ENCODE data around the gene TYW5.

TYW5 gene

DNA sequence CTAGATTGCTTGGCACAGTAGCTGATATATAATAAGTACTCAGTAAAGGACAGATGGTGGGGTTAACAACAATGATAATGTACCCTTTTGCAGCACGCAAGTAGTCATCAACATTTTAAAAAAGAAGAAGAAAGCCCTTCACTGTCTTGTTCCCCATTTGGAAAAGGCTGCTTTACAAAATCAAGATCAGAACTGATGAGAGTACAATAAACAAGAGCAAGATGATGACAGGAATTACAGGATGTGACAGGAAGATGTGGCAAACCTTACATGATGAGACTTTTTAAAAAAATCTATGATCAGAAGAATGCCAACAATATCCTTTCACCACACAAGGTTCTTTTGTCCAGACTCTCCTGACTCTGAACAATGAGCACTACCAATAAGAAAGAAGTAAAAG, 9.1 kb downstream of the TYW5 start:
- no peak overlapping the region for H4K8ac ChIP-seq (ENCODE audit: low read depth, low read length)
- no peak for DNase-seq
- no peak overlapping the region for H2BK120ac ChIP-seq (ENCODE audit: low read depth, low read length)
- no peak overlapping the region for H3K9ac ChIP-seq (ENCODE audit: low read length)
- no peak overlapping the region for H2BK5ac ChIP-seq (ENCODE audit: low read length)
- H3K27ac ChIP-seq (ENCODE audit: low read depth, low read length): no peak overlapping the region
- peaks cover 3% of the 10 kb centered on the region for H3K79me2 ChIP-seq (ENCODE audit: control insufficient read depth, insufficient read depth, low read length)
- peaks cover 4% of the 10 kb centered on the region for H3K79me1 ChIP-seq (ENCODE audit: low read length)
- no CpG with 5 or more reads among the region's 1 CpG for WGBS (ENCODE audit: extremely low coverage, insufficient coverage, low lambda C conversion rate)
- no peak overlapping the region for H3K4ac ChIP-seq (ENCODE audit: low read depth, low read length)
- H3K4me2 ChIP-seq (ENCODE audit: low read length): no peak overlapping the region
- H3K36me3 ChIP-seq (ENCODE audit: control insufficient read depth, insufficient read depth, low read length): no peaks in the 10 kb centered on the region
- no peak overlapping the region for H3K18ac ChIP-seq (ENCODE audit: low read length)
- no peaks in the 10 kb centered on the region for H3K27me3 ChIP-seq (ENCODE audit: insufficient read depth, low read length, poor library complexity)
- no peak overlapping the region for H4K5ac ChIP-seq (ENCODE audit: low read length)
- H3K23ac ChIP-seq (ENCODE audit: low read length): no peak overlapping the region
- no peak overlapping the region for H2BK15ac ChIP-seq (replicated peaks; ENCODE audit: low read depth)
- H3K4me1 ChIP-seq (ENCODE audit: control insufficient read depth, low read depth, low read length): no peaks in the 10 kb centered on the region
- no peak overlapping the region for H3K56ac ChIP-seq (ENCODE audit: low read length)
- H2AK5ac ChIP-seq (ENCODE audit: low read length): no peak overlapping the region
- H3K4me3 ChIP-seq (ENCODE audit: low read length): no peak overlapping the region

DNA sequence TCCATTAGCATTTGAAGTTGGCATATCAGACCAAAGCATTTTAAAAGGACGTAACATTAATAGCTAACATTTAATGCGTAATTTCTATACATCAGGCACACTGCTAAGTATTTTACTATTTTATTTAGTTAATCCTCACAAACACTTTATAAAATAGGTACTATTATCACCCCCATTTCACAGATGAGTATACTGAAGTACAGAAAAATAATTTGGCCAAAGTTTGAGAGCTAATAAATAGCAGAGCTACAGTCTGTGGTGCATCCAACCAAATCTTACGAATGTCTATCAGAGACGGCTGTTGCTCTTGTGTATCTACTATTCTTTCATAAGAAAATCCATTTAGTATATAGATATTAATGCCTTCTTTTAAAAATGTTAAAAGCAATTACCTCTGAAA, 11.9 kb downstream of the TYW5 start:
- Histone ChIP-seq H3K4me2 (ENCODE audit: low read length) (no peak overlapping the region), H3K79me2 (ENCODE audit: control insufficient read depth, insufficient read depth, low read length) (no peaks in the 10 kb centered on the region), H2BK5ac (ENCODE audit: low read length) (no peak overlapping the region), H3K36me3 (ENCODE audit: control insufficient read depth, insufficient read depth, low read length) (no peaks in the 10 kb centered on the region), H2BK15ac (replicated peaks; ENCODE audit: low read depth) (no peak overlapping the region), H3K56ac (ENCODE audit: low read length) (no peak overlapping the region), H2BK120ac (ENCODE audit: low read depth, low read length) (no peak overlapping the region), H3K79me1 (ENCODE audit: low read length) (peaks cover 2% of the 10 kb centered on the region), H3K4me3 (ENCODE audit: low read length) (no peak overlapping the region), H3K27ac (ENCODE audit: low read depth, low read length) (no peak overlapping the region), H2AK5ac (ENCODE audit: low read length) (no peak overlapping the region), H4K8ac (ENCODE audit: low read depth, low read length) (no peak overlapping the region), H3K4ac (ENCODE audit: low read depth, low read length) (no peak overlapping the region), H3K9ac (ENCODE audit: low read length) (no peak overlapping the region), H3K23ac (ENCODE audit: low read length) (no peak overlapping the region), H4K5ac (ENCODE audit: low read length) (no peak overlapping the region), H3K4me1 (ENCODE audit: control insufficient read depth, low read depth, low read length) (no peaks in the 10 kb centered on the region), H3K18ac (ENCODE audit: low read length) (no peak overlapping the region), H3K27me3 (ENCODE audit: insufficient read depth, low read length, poor library complexity) (no peaks in the 10 kb centered on the region)
- DNase-seq: no peak
- no CpG with 5 or more reads among the region's 4 CpGs for WGBS (ENCODE audit: extremely low coverage, insufficient coverage, low lambda C conversion rate)

- Histone ChIP-seq H4K8ac (ENCODE audit: low read depth, low read length) (no peak overlapping the region), H3K4ac (ENCODE audit: low read depth, low read length) (no peak overlapping the region), H2BK120ac (ENCODE audit: low read depth, low read length) (no peak overlapping the region), H3K36me3 (ENCODE audit: control insufficient read depth, insufficient read depth, low read length) (no peaks in the 10 kb centered on the region), H3K27ac (ENCODE audit: low read depth, low read length) (no peak overlapping the region), H2AK5ac (ENCODE audit: low read length) (no peak overlapping the region), H3K56ac (ENCODE audit: low read length) (no peak overlapping the region), H3K9ac (ENCODE audit: low read length) (no peak overlapping the region), H2BK5ac (ENCODE audit: low read length) (no peak overlapping the region), H3K79me1 (ENCODE audit: low read length) (no peaks in the 10 kb centered on the region), H4K5ac (ENCODE audit: low read length) (no peak overlapping the region), H3K4me2 (ENCODE audit: low read length) (no peak overlapping the region), H2BK15ac (replicated peaks; ENCODE audit: low read depth) (no peak overlapping the region), H3K27me3 (ENCODE audit: insufficient read depth, low read length, poor library complexity) (no peaks in the 10 kb centered on the region), H3K4me1 (ENCODE audit: control insufficient read depth, low read depth, low read length) (no peaks in the 10 kb centered on the region), H3K79me2 (ENCODE audit: control insufficient read depth, insufficient read depth, low read length) (no peaks in the 10 kb centered on the region), H3K4me3 (ENCODE audit: low read length) (no peak overlapping the region), H3K18ac (ENCODE audit: low read length) (no peak overlapping the region), H3K23ac (ENCODE audit: low read length) (no peak overlapping the region)
- WGBS (ENCODE audit: extremely low coverage, insufficient coverage, low lambda C conversion rate): no CpG with 5 or more reads among the region's 2 CpGs
- DNase-seq: peak; percentile 55
Measured at GRCh38 chr2:199940373-199940772, 14.9 kb downstream of the TYW5 start.

DNA sequence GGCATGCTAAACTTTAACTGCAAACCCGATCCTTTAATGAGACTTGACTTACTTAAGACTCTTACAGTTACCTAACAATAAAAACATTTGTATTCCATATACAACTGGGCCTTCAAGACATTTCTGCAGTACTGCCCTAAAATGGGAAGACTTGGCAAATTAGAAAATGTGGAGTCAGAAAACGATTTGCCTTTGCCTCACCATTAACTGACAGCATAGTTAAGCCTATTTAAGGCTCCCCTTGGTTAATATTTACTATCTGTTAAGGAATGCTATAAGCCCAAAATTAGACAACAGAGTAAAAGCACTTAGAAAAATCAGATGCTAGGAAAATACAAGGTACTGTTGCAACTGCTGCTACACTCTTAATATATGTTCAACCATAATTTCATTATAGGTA, 18.7 kb downstream of the TYW5 start:
- no CpG with 5 or more reads among the region's 2 CpGs for WGBS (ENCODE audit: extremely low coverage, insufficient coverage, low lambda C conversion rate)
- Histone ChIP-seq H3K4me1 (ENCODE audit: control insufficient read depth, low read depth, low read length) (no peaks in the 10 kb centered on the region), H3K4ac (ENCODE audit: low read depth, low read length) (no peak overlapping the region), H3K9ac (ENCODE audit: low read length) (no peak overlapping the region), H2BK5ac (ENCODE audit: low read length) (no peak overlapping the region), H3K4me3 (ENCODE audit: low read length) (no peak overlapping the region), H3K79me1 (ENCODE audit: low read length) (no peaks in the 10 kb centered on the region), H3K27me3 (ENCODE audit: insufficient read depth, low read length, poor library complexity) (no peaks in the 10 kb centered on the region), H4K5ac (ENCODE audit: low read length) (no peak overlapping the region), H2BK120ac (ENCODE audit: low read depth, low read length) (no peak overlapping the region), H2BK15ac (replicated peaks; ENCODE audit: low read depth) (no peak overlapping the region), H4K8ac (ENCODE audit: low read depth, low read length) (no peak overlapping the region), H3K79me2 (ENCODE audit: control insufficient read depth, insufficient read depth, low read length) (no peaks in the 10 kb centered on the region), H3K27ac (ENCODE audit: low read depth, low read length) (no peak overlapping the region), H3K18ac (ENCODE audit: low read length) (no peak overlapping the region), H3K36me3 (ENCODE audit: control insufficient read depth, insufficient read depth, low read length) (peaks cover 1% of the 10 kb centered on the region), H3K23ac (ENCODE audit: low read length) (no peak overlapping the region), H2AK5ac (ENCODE audit: low read length) (no peak overlapping the region), H3K56ac (ENCODE audit: low read length) (no peak overlapping the region), H3K4me2 (ENCODE audit: low read length) (no peak overlapping the region)
- no peak for DNase-seq

DNA sequence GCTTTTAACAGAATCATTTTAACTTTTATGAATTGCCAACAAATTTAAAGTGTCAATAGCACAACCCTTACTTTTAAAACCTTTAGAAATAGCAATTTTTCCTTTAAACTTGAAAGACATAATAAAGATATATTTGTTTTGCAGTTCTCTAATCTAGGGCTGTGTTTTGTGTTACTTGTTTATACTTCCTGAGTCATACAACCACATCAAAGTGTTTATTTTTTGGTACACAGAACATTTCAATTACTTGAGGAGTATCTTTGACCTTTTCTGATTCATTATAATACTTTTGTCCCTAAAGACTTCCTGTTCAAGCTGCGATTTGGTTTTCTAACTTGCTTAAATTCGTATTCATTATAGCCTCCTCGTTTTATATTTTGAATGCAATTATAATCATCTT, 21.8 kb downstream of the TYW5 start:
- Histone ChIP-seq H3K4me3 (ENCODE audit: low read length) (no peak overlapping the region), H3K79me2 (ENCODE audit: control insufficient read depth, insufficient read depth, low read length) (no peaks in the 10 kb centered on the region), H3K4me2 (ENCODE audit: low read length) (no peak overlapping the region), H3K36me3 (ENCODE audit: control insufficient read depth, insufficient read depth, low read length) (peaks cover 1% of the 10 kb centered on the region), H3K27ac (ENCODE audit: low read depth, low read length) (no peak overlapping the region), H3K27me3 (ENCODE audit: insufficient read depth, low read length, poor library complexity) (no peaks in the 10 kb centered on the region), H2BK15ac (replicated peaks; ENCODE audit: low read depth) (no peak overlapping the region), H2BK120ac (ENCODE audit: low read depth, low read length) (no peak overlapping the region), H4K5ac (ENCODE audit: low read length) (no peak overlapping the region), H3K4ac (ENCODE audit: low read depth, low read length) (no peak overlapping the region), H3K18ac (ENCODE audit: low read length) (no peak overlapping the region), H3K23ac (ENCODE audit: low read length) (no peak overlapping the region), H3K4me1 (ENCODE audit: control insufficient read depth, low read depth, low read length) (no peaks in the 10 kb centered on the region), H3K56ac (ENCODE audit: low read length) (no peak overlapping the region), H2BK5ac (ENCODE audit: low read length) (no peak overlapping the region), H2AK5ac (ENCODE audit: low read length) (no peak overlapping the region), H4K8ac (ENCODE audit: low read depth, low read length) (no peak overlapping the region), H3K9ac (ENCODE audit: low read length) (no peak overlapping the region), H3K79me1 (ENCODE audit: low read length) (no peaks in the 10 kb centered on the region)
- DNase-seq: no peak
- no CpG with 5 or more reads among the region's 3 CpGs for WGBS (ENCODE audit: extremely low coverage, insufficient coverage, low lambda C conversion rate)

DNA sequence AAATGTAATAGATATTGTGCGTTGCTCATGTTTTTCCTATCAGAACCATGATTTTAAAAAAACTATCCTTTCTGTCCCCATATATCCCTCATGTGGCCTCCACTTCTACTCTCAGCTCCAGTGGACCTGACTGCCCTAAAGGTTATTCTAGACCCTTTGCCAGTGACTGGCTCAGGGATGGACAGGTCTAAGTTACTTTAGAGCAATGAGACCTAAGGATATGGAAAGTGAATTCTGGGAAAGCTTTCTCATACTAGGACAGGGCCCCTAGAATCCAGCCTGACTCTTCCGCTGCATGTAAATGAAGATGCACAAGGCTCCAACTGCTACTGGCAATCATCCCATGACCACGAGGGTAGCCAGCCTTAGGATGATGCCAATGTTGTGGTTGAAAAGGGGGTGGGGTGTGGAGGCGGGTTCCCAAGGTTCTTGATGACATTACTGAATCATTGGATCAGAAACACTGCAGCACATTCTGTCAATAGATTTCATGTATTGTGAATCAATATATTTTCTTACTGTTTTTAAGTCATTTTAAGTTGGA, 22.9 kb downstream of the TYW5 start:
- Histone ChIP-seq H3K79me2 (ENCODE audit: control insufficient read depth, insufficient read depth, low read length) (no peaks in the 10 kb centered on the region), H3K18ac (ENCODE audit: low read length) (no peak overlapping the region), H3K4ac (ENCODE audit: low read depth, low read length) (no peak overlapping the region), H3K27me3 (ENCODE audit: insufficient read depth, low read length, poor library complexity) (no peaks in the 10 kb centered on the region), H2BK120ac (ENCODE audit: low read depth, low read length) (no peak overlapping the region), H4K5ac (ENCODE audit: low read length) (no peak overlapping the region), H3K56ac (ENCODE audit: low read length) (no peak overlapping the region), H4K8ac (ENCODE audit: low read depth, low read length) (no peak overlapping the region), H3K23ac (ENCODE audit: low read length) (no peak overlapping the region), H3K4me2 (ENCODE audit: low read length) (no peak overlapping the region), H3K9ac (ENCODE audit: low read length) (no peak overlapping the region), H3K79me1 (ENCODE audit: low read length) (no peaks in the 10 kb centered on the region), H2BK5ac (ENCODE audit: low read length) (no peak overlapping the region), H3K27ac (ENCODE audit: low read depth, low read length) (no peak overlapping the region), H3K4me1 (ENCODE audit: control insufficient read depth, low read depth, low read length) (no peaks in the 10 kb centered on the region), H3K4me3 (ENCODE audit: low read length) (no peak overlapping the region), H2BK15ac (replicated peaks; ENCODE audit: low read depth) (no peak overlapping the region), H3K36me3 (ENCODE audit: control insufficient read depth, insufficient read depth, low read length) (peaks cover 1% of the 10 kb centered on the region), H2AK5ac (ENCODE audit: low read length) (no peak overlapping the region)
- WGBS (ENCODE audit: extremely low coverage, insufficient coverage, low lambda C conversion rate): no CpG with 5 or more reads among the region's 4 CpGs
- DNase-seq: no peak
